Fibroblast of mammary gland (primary cell): ENCODE measurements around the gene ARHGEF1.

Source experiments
- DNase-seq: peaks from one replicate; pipeline ENCODE4 v3.0.0-alpha.2; 2010; ENCODE audit warnings: low read depth
- H3K4me3 ChIP-seq: 2 replicates; pipeline ENCODE4 v1.5.1; 2011; ENCODE audit warnings: low read depth, mild to moderate bottlenecking, low read length, moderate library complexity; ENCODE audit not compliant: control insufficient read depth
- CTCF ChIP-seq: conservative IDR thresholded peaks from 2 replicates; pipeline ENCODE4 v1.5.1; 2011; ENCODE audit warnings: low read depth, low read length, inconsistent platforms; ENCODE audit not compliant: control insufficient read depth, insufficient read depth

ARHGEF1 gene

GRCh38 chr19:41951686-41952172 lies 68.7 kb downstream of the ARHGEF1 start:
- H3K4me3 ChIP-seq: no peak overlapping the region
- TF ChIP-seq CTCF: peak; percentile 97

DNA sequence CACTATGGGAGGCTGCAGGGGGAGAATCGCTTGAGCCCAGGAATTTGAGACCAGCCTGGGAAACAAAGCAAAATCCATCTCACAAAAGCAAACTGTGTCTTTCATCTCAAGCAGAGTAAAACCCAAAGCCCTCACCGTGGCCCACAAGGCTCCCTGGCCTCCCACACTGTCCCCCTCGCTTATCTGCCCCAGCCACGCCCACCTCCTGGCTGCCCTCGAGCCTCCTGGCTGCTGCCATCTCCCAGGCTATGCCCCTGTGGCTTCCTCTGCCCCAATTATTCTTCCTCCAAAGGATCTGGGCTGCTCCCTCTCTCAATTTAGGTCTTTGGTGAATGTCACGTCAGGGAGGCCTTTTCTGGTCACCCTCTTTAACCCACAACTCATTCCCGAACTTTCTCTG lies 72.5 kb downstream of the ARHGEF1 start:
- H3K4me3 ChIP-seq: no peak overlapping the region
- no peak for TF ChIP-seq CTCF
- no peak for DNase-seq

More at GRCh38 chr19:41951686-41952172, 68.7 kb downstream of the ARHGEF1 start:
- DNase-seq: peak; percentile 70

GRCh38 chr19:41956621-41957020 lies 73.6 kb downstream of the ARHGEF1 start:
- no peak overlapping the region for H3K4me3 ChIP-seq
- TF ChIP-seq CTCF: no peak
- DNase-seq: no peak
